SK-N-SH treated with all-trans-retinoic acid at 6 μM for 48 hours (cell line): Measurements from ENCODE around the gene UBE2Q2.

Experiments used
- ATAC-seq: fragments of 200-7000 bp; cut with Tn5 transposase; 3 replicates; pipeline ENCODE4 v1.9.1; 2020; ENCODE audit warnings: mild to moderate bottlenecking, moderate library complexity
- ARNTL ChIP-seq: fragments of 450-650 bp; formaldehyde crosslinking; IDR thresholded peaks from 2 replicates; pipeline ENCODE4 v1.5.0; 2020; ENCODE audit warnings: low read depth, mild to moderate bottlenecking, moderate library complexity, borderline replicate concordance
- BACH2 ChIP-seq: fragments of 250-450 bp; sonication (Bioruptor Pico); IDR thresholded peaks from 2 replicates; pipeline ENCODE4 v1.9.0; 2021; ENCODE audit warnings: mild to moderate bottlenecking, borderline replicate concordance
- CREB5 ChIP-seq: fragments of 250-450 bp; sonication (Bioruptor Pico); IDR thresholded peaks from 2 replicates; pipeline ENCODE4 v1.5.1; 2020; ENCODE audit warnings: low read depth, mild to moderate bottlenecking, moderate library complexity
- CSDC2 ChIP-seq: fragments of 250-450 bp; sonication (Bioruptor Pico); IDR thresholded peaks from 2 replicates; pipeline ENCODE4 v1.5.0; 2020; ENCODE audit warnings: mild to moderate bottlenecking, moderate library complexity
- CSRNP3 ChIP-seq: fragments of 250-450 bp; sonication (Bioruptor Pico); IDR thresholded peaks from 2 replicates; pipeline ENCODE4 v1.5.1; 2021; ENCODE audit warnings: mild to moderate bottlenecking, moderate library complexity
- ESRRG ChIP-seq: fragments of 250-450 bp; sonication (Bioruptor Pico); IDR thresholded peaks from 2 replicates; pipeline ENCODE4 v1.6.1; 2021; ENCODE audit warnings: mild to moderate bottlenecking
- GLIS3 ChIP-seq: fragments of 250-450 bp; sonication (Bioruptor Pico); IDR thresholded peaks from 2 replicates; pipeline ENCODE4 v1.5.0; 2020; ENCODE audit warnings: mild to moderate bottlenecking, moderate library complexity
- ISL1 ChIP-seq: fragments of 250-450 bp; sonication (Bioruptor Pico); IDR thresholded peaks from 2 replicates; pipeline ENCODE4 v2.1.2; 2022; ENCODE audit warnings: mild to moderate bottlenecking, moderate library complexity
- OSR1 ChIP-seq: fragments of 250-450 bp; sonication (Bioruptor Pico); IDR thresholded peaks from 2 replicates; pipeline ENCODE4 v1.8.0; 2022; ENCODE audit warnings: moderate library complexity, mild to moderate bottlenecking, inconsistent platforms
- PATZ1 ChIP-seq: fragments of 250-450 bp; sonication (Bioruptor Pico); IDR thresholded peaks from 2 replicates; pipeline ENCODE4 v1.8.0; 2020; ENCODE audit warnings: mild to moderate bottlenecking, moderate library complexity, borderline replicate concordance
- POU6F1 ChIP-seq: fragments of 250-450 bp; sonication (Bioruptor Pico); IDR thresholded peaks from 2 replicates; pipeline ENCODE4 v1.8.0; 2021; ENCODE audit warnings: low read depth, mild to moderate bottlenecking, moderate library complexity, borderline replicate concordance
- PPARA ChIP-seq: fragments of 250-450 bp; sonication (Bioruptor Pico); IDR thresholded peaks from 2 replicates; pipeline ENCODE4 v1.5.0; 2020; ENCODE audit warnings: mild to moderate bottlenecking, borderline replicate concordance
- RARB ChIP-seq: fragments of 250-450 bp; sonication (Bioruptor Pico); IDR thresholded peaks from 2 replicates; pipeline ENCODE4 v1.8.0; 2021; ENCODE audit warnings: mild to moderate bottlenecking, moderate library complexity
- SNAI2 ChIP-seq: fragments of 250-450 bp; sonication (Bioruptor Pico); IDR thresholded peaks from 2 replicates; pipeline ENCODE4 v1.5.0; 2020; ENCODE audit warnings: mild to moderate bottlenecking, moderate library complexity
- TCF4 ChIP-seq: fragments of 250-450 bp; sonication (Bioruptor Pico); IDR thresholded peaks from 2 replicates; pipeline ENCODE4 v1.8.0; 2021; ENCODE audit warnings: mild to moderate bottlenecking, moderate library complexity, borderline replicate concordance
- TOX ChIP-seq: fragments of 250-450 bp; sonication (Bioruptor Pico); IDR thresholded peaks from 2 replicates; pipeline ENCODE4 v1.8.0; 2021; ENCODE audit warnings: mild to moderate bottlenecking, moderate library complexity, borderline replicate concordance
- TSHZ2 ChIP-seq: fragments of 250-450 bp; sonication (Bioruptor Pico); IDR thresholded peaks from 2 replicates; pipeline ENCODE4 v1.5.0; 2020; ENCODE audit warnings: mild to moderate bottlenecking, moderate library complexity
- ZC3H10 ChIP-seq: fragments of 250-450 bp; sonication (Bioruptor Pico); IDR thresholded peaks from 2 replicates; pipeline ENCODE4 v1.5.1; 2021; ENCODE audit warnings: mild to moderate bottlenecking, moderate library complexity
- ZFP3 ChIP-seq: fragments of 250-450 bp; sonication (Bioruptor Pico); IDR thresholded peaks from 2 replicates; pipeline ENCODE4 v1.5.0; 2020; ENCODE audit warnings: mild to moderate bottlenecking, moderate library complexity
- ZFP30 ChIP-seq: fragments of 450-650 bp; formaldehyde crosslinking; IDR thresholded peaks from 2 replicates; pipeline ENCODE4 v1.5.0; 2022; ENCODE audit warnings: mild to moderate bottlenecking, moderate library complexity
- ZNF565 ChIP-seq: fragments of 450-650 bp; formaldehyde crosslinking; conservative IDR thresholded peaks from 2 replicates; pipeline ENCODE4 v1.5.0; 2020; ENCODE audit warnings: low read depth, mild to moderate bottlenecking, moderate library complexity
- ZNF70 ChIP-seq: fragments of 450-650 bp; formaldehyde crosslinking; IDR thresholded peaks from 2 replicates; pipeline ENCODE4 v1.5.0; 2020; ENCODE audit warnings: mild to moderate bottlenecking, moderate library complexity
- ZNF8 ChIP-seq: fragments of 450-650 bp; formaldehyde crosslinking; IDR thresholded peaks from 2 replicates; pipeline ENCODE4 v1.5.0; 2020; ENCODE audit warnings: mild to moderate bottlenecking, moderate library complexity

The UBE2Q2 gene

GRCh38 chr15:75926931-75927330 lies 83.7 kb downstream of the UBE2Q2 start:
- no peak for ATAC-seq
- TF ChIP-seq ARNTL (no peak), TSHZ2 (CRISPR knock-in tag) (no peak), RARB (no peak), SNAI2 (CRISPR knock-in tag) (no peak), BACH2 (CRISPR knock-in tag) (no peak), ZNF565 (no peak), ISL1 (CRISPR knock-in tag) (no peak), ZC3H10 (CRISPR knock-in tag) (no peak), POU6F1 (CRISPR knock-in tag) (no peak), PATZ1 (no peak), CSDC2 (CRISPR knock-in tag) (no peak), CSRNP3 (no peak), GLIS3 (no peak), ZNF8 (no peak), TCF4 (CRISPR knock-in tag) (no peak), ESRRG (CRISPR knock-in tag) (no peak), TOX (no peak), PPARA (CRISPR knock-in tag) (no peak), ZNF70 (CRISPR knock-in tag) (no peak)

GRCh38 chr15:75927601-75928000 lies 84.4 kb downstream of the UBE2Q2 start:
- no peak for ATAC-seq
- TF ChIP-seq ZFP30 (CRISPR knock-in tag): no peak
- no peak for TF ChIP-seq ZNF8
- TF ChIP-seq SNAI2 (CRISPR knock-in tag): no peak
- TF ChIP-seq PPARA (CRISPR knock-in tag): no peak
- no peak for TF ChIP-seq ZFP3 (CRISPR knock-in tag)
- no peak for TF ChIP-seq TOX
- no peak for TF ChIP-seq BACH2 (CRISPR knock-in tag)
- no peak for TF ChIP-seq TCF4 (CRISPR knock-in tag)
- no peak for TF ChIP-seq ZNF70 (CRISPR knock-in tag)
- TF ChIP-seq OSR1 (CRISPR knock-in tag): no peak
- no peak for TF ChIP-seq ARNTL
- TF ChIP-seq POU6F1 (CRISPR knock-in tag): no peak
- no peak for TF ChIP-seq GLIS3
- no peak for TF ChIP-seq PATZ1
- no peak for TF ChIP-seq CREB5 (CRISPR knock-in tag)
- no peak for TF ChIP-seq TSHZ2 (CRISPR knock-in tag)
- TF ChIP-seq ZC3H10 (CRISPR knock-in tag): no peak
- TF ChIP-seq RARB: no peak
